OCI-LY3 (cell line): ENCODE results near the gene SLC39A3.

Experiments used
- H2AFZ ChIP-seq: fragments of 200-600, 300-600 bp; shearing (Covaris generic); 2 replicates; pipeline ENCODE4 v1.6.0; 2014; ENCODE audit warnings: antibody characterized with exemption, low read depth, low read length
- H3K27ac ChIP-seq: fragments of 200-600, 300-600 bp; sonication (generic); 2 replicates; pipeline ENCODE4 v1.5.1; 2014; ENCODE audit warnings: mild to moderate bottlenecking, low read length, moderate library complexity, mixed read lengths
- H3K27me3 ChIP-seq: fragments of 200-600, 300-600 bp; sonication (generic); 2 replicates; pipeline ENCODE4 v1.6.1; 2014; ENCODE audit warnings: low read depth, low read length, mixed read lengths
- H3K36me3 ChIP-seq: fragments of 200-600, 300-600 bp; sonication (generic); replicated peaks from 2 replicates; pipeline ENCODE3; 2014; ENCODE audit warnings: low read depth, low read length, mixed read lengths
- H3K4me1 ChIP-seq: fragments of 300-600, 200-600 bp; sonication (generic); 2 replicates; pipeline ENCODE4 v1.6.1; 2014; ENCODE audit warnings: low read length, mixed read lengths
- H3K4me2 ChIP-seq: fragments of 200-600, 300-600 bp; sonication (generic); 2 replicates; pipeline ENCODE4 v1.6.1; 2014; ENCODE audit warnings: low read length, mixed read lengths
- H3K4me3 ChIP-seq: fragments of 300-600, 200-600 bp; sonication (generic); 2 replicates; pipeline ENCODE4 v1.5.1; 2014; ENCODE audit warnings: antibody characterized with exemption, mild to moderate bottlenecking, low read length, moderate library complexity
- H3K79me2 ChIP-seq: fragments of 300-600, 200-600 bp; shearing (Covaris generic); 2 replicates; pipeline ENCODE4 v1.6.1; 2014; ENCODE audit warnings: mild to moderate bottlenecking, low read length, mixed read lengths
- H3K9ac ChIP-seq: fragments of 300-600, 200-600 bp; shearing (Covaris generic); 2 replicates; pipeline ENCODE4 v1.6.0; 2014; ENCODE audit warnings: mild to moderate bottlenecking, low read length, moderate library complexity
- H3K9me3 ChIP-seq: fragments of 200-600, 300-600 bp; shearing (Covaris generic); 2 replicates; pipeline ENCODE4 v1.6.1; 2014; ENCODE audit warnings: low read length, mixed read lengths; ENCODE audit not compliant: insufficient read depth
- H4K20me1 ChIP-seq: fragments of 200-600, 300-600 bp; sonication (generic); 2 replicates; pipeline ENCODE4 v1.6.1; 2016; ENCODE audit warnings: low read length, mixed read lengths; ENCODE audit not compliant: insufficient read depth
- CTCF ChIP-seq: fragments of 200-600, 300-600 bp; sonication (generic); IDR thresholded peaks from 2 replicates; pipeline ENCODE4 v1.5.1; 2014; ENCODE audit warnings: antibody characterized with exemption, low read length, low read depth
- EZH2phosphoT487 ChIP-seq: fragments of 200-600 bp; shearing (Covaris generic); IDR thresholded peaks from 2 replicates; pipeline ENCODE4 v1.6.1; 2018; ENCODE audit warnings: antibody characterized with exemption, mixed run types, low read depth

The SLC39A3 gene

GRCh38 chr19:2774953-2775555 lies 35.2 kb upstream of the SLC39A3 start:
- no peak overlapping the region for H3K9ac ChIP-seq
- peaks cover 31% of the 10 kb centered on the region for H3K36me3 ChIP-seq
- no peak overlapping the region for H2AFZ ChIP-seq
- TF ChIP-seq CTCF (no peak), EZH2phosphoT487 (no peak)
- H3K27me3 ChIP-seq, result no peaks in the 10 kb centered on the region
- H3K9me3 ChIP-seq, result no peaks in the 10 kb centered on the region
- peaks cover 69% of the 10 kb centered on the region for H4K20me1 ChIP-seq
- no peaks in the 10 kb centered on the region for H3K4me1 ChIP-seq
- peaks cover 92% of the 10 kb centered on the region for H3K79me2 ChIP-seq
- no peak overlapping the region for H3K4me2 ChIP-seq
- H3K4me3 ChIP-seq, result no peak overlapping the region
- H3K27ac ChIP-seq, result no peak overlapping the region

- Histone ChIP-seq H3K9ac (no peak overlapping the region), H3K4me2 (no peak overlapping the region), H3K79me2 (peaks cover 91% of the 10 kb centered on the region), H3K4me1 (no peaks in the 10 kb centered on the region), H3K27me3 (no peaks in the 10 kb centered on the region), H4K20me1 (peaks cover 70% of the 10 kb centered on the region), H3K27ac (no peak overlapping the region), H2AFZ (no peak overlapping the region), H3K36me3 (peaks cover 30% of the 10 kb centered on the region), H3K4me3 (no peak overlapping the region), H3K9me3 (no peaks in the 10 kb centered on the region)
- TF ChIP-seq CTCF (no peak), EZH2phosphoT487 (no peak)
These were observed 34.4 kb upstream of the SLC39A3 start for GRCh38 chr19:2774083-2774679.

GRCh38 chr19:2771786-2772674 lies 32.2 kb upstream of the SLC39A3 start:
- H2AFZ ChIP-seq, result no peak overlapping the region
- H3K27ac ChIP-seq, result no peak overlapping the region
- H3K9ac ChIP-seq, result no peak overlapping the region
- TF ChIP-seq CTCF (no peak), EZH2phosphoT487 (no peak)
- H3K36me3 ChIP-seq, result peaks cover 39% of the 10 kb centered on the region
- H3K4me2 ChIP-seq, result no peak overlapping the region
- H3K9me3 ChIP-seq, result no peaks in the 10 kb centered on the region
- no peak overlapping the region for H3K4me3 ChIP-seq
- no peaks in the 10 kb centered on the region for H3K27me3 ChIP-seq
- no peaks in the 10 kb centered on the region for H3K4me1 ChIP-seq
- H4K20me1 ChIP-seq, result peaks cover 68% of the 10 kb centered on the region
- peaks cover 85% of the 10 kb centered on the region for H3K79me2 ChIP-seq
